OCI-LY1 (cell line): ENCODE data around the gene ZFPM1.
A peak's percentile ranks its signal among the peaks of the same experiment; 100 is the strongest.

Source experiments
- CTCF ChIP-seq: fragments of 200-600 bp; sonication (generic), shearing (Covaris generic); IDR thresholded peaks from 2 replicates; pipeline ENCODE4 v1.5.1; 2017; ENCODE audit warnings: mild to moderate bottlenecking, antibody characterized with exemption, low read length, moderate library complexity, mixed read lengths
- EZH2 ChIP-seq: fragments of 200-600 bp; sonication (generic), shearing (Covaris generic); IDR thresholded peaks from 2 replicates; pipeline ENCODE4 v1.8.0; 2017; ENCODE audit warnings: borderline replicate concordance, mixed run types, mild to moderate bottlenecking, antibody characterized with exemption, low read length, moderate library complexity, mixed read lengths

- TF ChIP-seq CTCF (peak; percentile 55), EZH2 (no peak)
Measured at GRCh38 chr16:88561485-88562359, 108.6 kb downstream of the ZFPM1 start.
